ENCODE data around the gene AVL9.
A peak's percentile ranks its signal among the peaks of the same experiment; 100 is the strongest.

AVL9 gene

GRCh38 chr7:32536585-32536984 is 41.3 kb downstream of the AVL9 start:
- Histone ChIP-seq H3K4me3 (ENCODE audit: low read length) (no peak overlapping the region), H3K9me3 (ENCODE audit: control insufficient read depth, low read length) (no peaks in the 10 kb centered on the region), H3K27me3 (replicated peaks; ENCODE audit: control insufficient read depth, insufficient read depth, low read length) (no peaks in the 10 kb centered on the region), H3K36me3 (ENCODE audit: control insufficient read depth, insufficient read depth, low read length, severe bottlenecking) (peaks cover 4% of the 10 kb centered on the region), H3K9ac (ENCODE audit: low read length) (no peak overlapping the region), H3K4me1 (ENCODE audit: control insufficient read depth, insufficient read depth, low read length) (peaks cover 19% of the 10 kb centered on the region)
- DNase-seq (ENCODE audit: low read depth), result peak; percentile 15

DNA sequence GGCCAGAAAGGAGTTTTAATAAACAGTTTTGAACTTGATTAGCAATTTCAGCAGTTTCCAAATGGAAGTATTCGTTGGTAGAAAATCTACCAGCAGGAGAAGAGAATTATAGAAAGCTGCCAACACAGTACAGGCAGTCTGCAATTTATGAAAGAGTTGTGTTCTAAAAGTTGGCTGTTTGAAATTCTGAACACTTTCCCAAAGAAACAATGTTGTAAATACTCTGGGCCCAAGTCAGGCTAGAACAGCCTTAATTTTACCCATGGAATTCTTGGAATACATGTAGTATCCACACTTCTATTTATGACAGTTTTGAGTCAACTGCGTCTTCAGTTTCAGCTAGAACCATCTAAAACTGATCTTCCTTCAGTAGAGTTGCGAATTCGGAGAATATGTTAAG is 42.5 kb downstream of the AVL9 start:
- no peaks in the 10 kb centered on the region for H3K36me3 ChIP-seq (ENCODE audit: control insufficient read depth, insufficient read depth, low read length, severe bottlenecking)
- H3K9me3 ChIP-seq (ENCODE audit: control insufficient read depth, low read length), result no peaks in the 10 kb centered on the region
- no peak overlapping the region for H3K4me3 ChIP-seq (ENCODE audit: low read length)
- H3K27me3 ChIP-seq (replicated peaks; ENCODE audit: control insufficient read depth, insufficient read depth, low read length), result no peaks in the 10 kb centered on the region
- DNase-seq (ENCODE audit: low read depth), result no peak
- H3K9ac ChIP-seq (ENCODE audit: low read length), result no peak overlapping the region
- peaks cover 19% of the 10 kb centered on the region for H3K4me1 ChIP-seq (ENCODE audit: control insufficient read depth, insufficient read depth, low read length)

DNA sequence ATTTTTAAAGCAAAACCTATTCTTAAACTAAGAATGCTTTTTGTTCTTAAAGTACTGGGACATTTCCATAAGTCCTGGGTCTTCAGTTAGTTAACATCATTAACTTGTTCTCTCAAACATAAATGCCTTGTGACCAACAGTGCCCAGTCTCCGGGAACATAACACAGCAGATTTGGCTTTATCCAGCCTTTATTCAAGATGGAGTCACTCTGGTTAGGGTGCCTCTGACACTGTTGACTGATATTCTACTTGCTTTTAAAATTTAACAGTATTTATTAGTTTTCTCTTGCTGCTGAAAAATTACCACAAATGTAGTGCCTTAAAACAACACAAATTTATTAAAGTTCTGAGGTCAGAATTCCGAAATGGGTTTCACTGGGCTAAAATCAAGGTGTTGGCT is 44.1 kb downstream of the AVL9 start:
- H3K36me3 ChIP-seq (ENCODE audit: control insufficient read depth, insufficient read depth, low read length, severe bottlenecking), result peaks cover 15% of the 10 kb centered on the region
- DNase-seq (ENCODE audit: low read depth), result no peak
- H3K4me1 ChIP-seq (ENCODE audit: control insufficient read depth, insufficient read depth, low read length), result peaks cover 7% of the 10 kb centered on the region
- H3K27me3 ChIP-seq (replicated peaks; ENCODE audit: control insufficient read depth, insufficient read depth, low read length), result no peaks in the 10 kb centered on the region
- H3K4me3 ChIP-seq (ENCODE audit: low read length), result no peak overlapping the region
- H3K9me3 ChIP-seq (ENCODE audit: control insufficient read depth, low read length), result no peaks in the 10 kb centered on the region
- H3K9ac ChIP-seq (ENCODE audit: low read length), result no peak overlapping the region

- Histone ChIP-seq H3K27me3 (replicated peaks; ENCODE audit: control insufficient read depth, insufficient read depth, low read length) (no peaks in the 10 kb centered on the region), H3K4me3 (ENCODE audit: low read length) (no peak overlapping the region), H3K9ac (ENCODE audit: low read length) (no peak overlapping the region), H3K36me3 (ENCODE audit: control insufficient read depth, insufficient read depth, low read length, severe bottlenecking) (peaks cover 21% of the 10 kb centered on the region), H3K9me3 (ENCODE audit: control insufficient read depth, low read length) (no peaks in the 10 kb centered on the region), H3K4me1 (ENCODE audit: control insufficient read depth, insufficient read depth, low read length) (peaks cover 7% of the 10 kb centered on the region)
- DNase-seq (ENCODE audit: low read depth), result no peak
These were observed 44.7 kb downstream of the AVL9 start for GRCh38 chr7:32539919-32540531.

GRCh38 chr7:32542595-32542994 is 47.3 kb downstream of the AVL9 start:
- Histone ChIP-seq H3K4me1 (ENCODE audit: control insufficient read depth, insufficient read depth, low read length) (no peaks in the 10 kb centered on the region), H3K9ac (ENCODE audit: low read length) (no peak overlapping the region), H3K9me3 (ENCODE audit: control insufficient read depth, low read length) (no peaks in the 10 kb centered on the region), H3K27me3 (replicated peaks; ENCODE audit: control insufficient read depth, insufficient read depth, low read length) (no peaks in the 10 kb centered on the region), H3K4me3 (ENCODE audit: low read length) (no peak overlapping the region), H3K36me3 (ENCODE audit: control insufficient read depth, insufficient read depth, low read length, severe bottlenecking) (peaks cover 40% of the 10 kb centered on the region)
- no peak for DNase-seq (ENCODE audit: low read depth)

- H3K36me3 ChIP-seq (ENCODE audit: control insufficient read depth, insufficient read depth, low read length, severe bottlenecking), result peaks cover 82% of the 10 kb centered on the region
- H3K9ac ChIP-seq (ENCODE audit: low read length), result no peak overlapping the region
- no peak for DNase-seq (ENCODE audit: low read depth)
- no peaks in the 10 kb centered on the region for H3K9me3 ChIP-seq (ENCODE audit: control insufficient read depth, low read length)
- H3K27me3 ChIP-seq (replicated peaks; ENCODE audit: control insufficient read depth, insufficient read depth, low read length), result no peaks in the 10 kb centered on the region
- no peaks in the 10 kb centered on the region for H3K4me1 ChIP-seq (ENCODE audit: control insufficient read depth, insufficient read depth, low read length)
- H3K4me3 ChIP-seq (ENCODE audit: low read length), result no peak overlapping the region
These were observed 64.2 kb downstream of the AVL9 start for GRCh38 chr7:32559480-32559879.

DNA sequence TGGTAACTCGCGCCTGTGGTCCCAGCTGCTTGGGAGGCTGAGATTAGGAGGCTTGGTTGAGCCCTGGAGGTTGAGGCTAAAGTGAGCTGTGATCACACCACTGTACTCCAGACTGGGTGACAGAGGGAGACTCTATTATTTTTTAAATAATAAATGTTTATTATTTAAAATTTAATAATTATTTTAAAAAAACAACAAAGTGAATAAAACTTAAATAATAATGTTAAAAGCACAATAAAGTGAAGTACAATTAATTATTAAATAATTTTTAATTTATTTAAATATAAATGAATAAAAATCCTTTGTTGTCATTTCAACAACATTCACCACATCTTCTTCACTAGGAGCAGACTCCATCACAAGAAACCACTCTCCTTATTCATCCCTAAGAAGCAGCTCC is 64.8 kb downstream of the AVL9 start:
- Histone ChIP-seq H3K9ac (ENCODE audit: low read length) (no peak overlapping the region), H3K4me3 (ENCODE audit: low read length) (no peak overlapping the region), H3K27me3 (replicated peaks; ENCODE audit: control insufficient read depth, insufficient read depth, low read length) (no peaks in the 10 kb centered on the region), H3K9me3 (ENCODE audit: control insufficient read depth, low read length) (no peaks in the 10 kb centered on the region), H3K36me3 (ENCODE audit: control insufficient read depth, insufficient read depth, low read length, severe bottlenecking) (peaks cover 76% of the 10 kb centered on the region), H3K4me1 (ENCODE audit: control insufficient read depth, insufficient read depth, low read length) (no peaks in the 10 kb centered on the region)
- no peak for DNase-seq (ENCODE audit: low read depth)

- H3K9ac ChIP-seq (ENCODE audit: low read length), result no peak overlapping the region
- no peaks in the 10 kb centered on the region for H3K27me3 ChIP-seq (replicated peaks; ENCODE audit: control insufficient read depth, insufficient read depth, low read length)
- H3K4me1 ChIP-seq (ENCODE audit: control insufficient read depth, insufficient read depth, low read length), result no peaks in the 10 kb centered on the region
- no peak overlapping the region for H3K4me3 ChIP-seq (ENCODE audit: low read length)
- no peak for DNase-seq (ENCODE audit: low read depth)
- peaks cover 67% of the 10 kb centered on the region for H3K36me3 ChIP-seq (ENCODE audit: control insufficient read depth, insufficient read depth, low read length, severe bottlenecking)
- no peaks in the 10 kb centered on the region for H3K9me3 ChIP-seq (ENCODE audit: control insufficient read depth, low read length)
These were observed 66.3 kb downstream of the AVL9 start for GRCh38 chr7:32561613-32562012.

DNA sequence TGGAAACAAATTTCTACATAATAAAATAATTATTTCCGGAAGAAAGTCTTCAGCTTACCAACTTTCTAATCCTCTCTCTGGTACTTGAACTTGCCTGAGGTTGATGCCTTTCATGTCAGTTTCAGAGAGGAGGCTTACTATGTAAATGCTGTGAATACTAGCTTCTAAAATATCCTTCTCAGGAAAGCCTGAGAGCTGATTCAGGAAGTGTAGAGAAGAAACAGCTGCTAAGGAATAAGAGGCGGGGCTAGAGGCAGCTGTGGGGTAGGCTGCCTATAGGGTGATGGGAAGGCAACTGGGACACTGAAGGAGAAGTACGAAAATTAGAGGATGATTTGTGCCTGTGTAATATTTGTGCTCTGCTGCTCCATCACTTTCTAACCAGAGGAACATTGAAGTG is 69.3 kb downstream of the AVL9 start:
- DNase-seq (ENCODE audit: low read depth), result peak; percentile 37
- no peaks in the 10 kb centered on the region for H3K27me3 ChIP-seq (replicated peaks; ENCODE audit: control insufficient read depth, insufficient read depth, low read length)
- H3K9me3 ChIP-seq (ENCODE audit: control insufficient read depth, low read length), result no peaks in the 10 kb centered on the region
- no peaks in the 10 kb centered on the region for H3K4me1 ChIP-seq (ENCODE audit: control insufficient read depth, insufficient read depth, low read length)
- H3K9ac ChIP-seq (ENCODE audit: low read length), result no peak overlapping the region
- peaks cover 43% of the 10 kb centered on the region for H3K36me3 ChIP-seq (ENCODE audit: control insufficient read depth, insufficient read depth, low read length, severe bottlenecking)
- H3K4me3 ChIP-seq (ENCODE audit: low read length), result no peak overlapping the region

GRCh38 chr7:32569388-32570289 is 74.3 kb downstream of the AVL9 start:
- H3K4me3 ChIP-seq (ENCODE audit: low read length), result no peak overlapping the region
- no peak for DNase-seq (ENCODE audit: low read depth)
- H3K4me1 ChIP-seq (ENCODE audit: control insufficient read depth, insufficient read depth, low read length), result no peaks in the 10 kb centered on the region
- H3K9me3 ChIP-seq (ENCODE audit: control insufficient read depth, low read length), result no peaks in the 10 kb centered on the region
- H3K27me3 ChIP-seq (replicated peaks; ENCODE audit: control insufficient read depth, insufficient read depth, low read length), result no peaks in the 10 kb centered on the region
- H3K36me3 ChIP-seq (ENCODE audit: control insufficient read depth, insufficient read depth, low read length, severe bottlenecking), result peaks cover 36% of the 10 kb centered on the region
- H3K9ac ChIP-seq (ENCODE audit: low read length), result no peak overlapping the region

GRCh38 chr7:32573110-32573687 is 77.9 kb downstream of the AVL9 start:
- Histone ChIP-seq H3K27me3 (replicated peaks; ENCODE audit: control insufficient read depth, insufficient read depth, low read length) (no peaks in the 10 kb centered on the region), H3K36me3 (ENCODE audit: control insufficient read depth, insufficient read depth, low read length, severe bottlenecking) (peaks cover 64% of the 10 kb centered on the region), H3K4me3 (ENCODE audit: low read length) (no peak overlapping the region), H3K4me1 (ENCODE audit: control insufficient read depth, insufficient read depth, low read length) (no peaks in the 10 kb centered on the region), H3K9ac (ENCODE audit: low read length) (no peak overlapping the region), H3K9me3 (ENCODE audit: control insufficient read depth, low read length) (no peaks in the 10 kb centered on the region)
- DNase-seq (ENCODE audit: low read depth), result no peak

All from adipocyte (in vitro differentiated cells).